Measurements from ENCODE around the gene RORC.

Gene RORC

GRCh38 chr1:151849126-151849525 lies 17.5 kb upstream of the RORC start:
- DNase-seq (ENCODE audit: low read depth in 2 of 2): no peak

- no peak for DNase-seq (ENCODE audit: low read depth in 2 of 2)
These were observed 16.4 kb upstream of the RORC start for GRCh38 chr1:151847867-151848596.

- DNase-seq (ENCODE audit: low read depth in 2 of 2): no peak
These were observed 15.2 kb upstream of the RORC start for GRCh38 chr1:151846686-151847237.

GRCh38 chr1:151846062-151846568 lies 14.5 kb upstream of the RORC start:
- no peak for DNase-seq (ENCODE audit: low read depth in 2 of 2)

- DNase-seq (ENCODE audit: low read depth in 2 of 2): no peak
These were observed 11.8 kb upstream of the RORC start for GRCh38 chr1:151843398-151843797.

- DNase-seq (ENCODE audit: low read depth in 2 of 2): no peak
These were observed 9.5 kb upstream of the RORC start for GRCh38 chr1:151841141-151841540.

GRCh38 chr1:151840421-151840820 lies 8.8 kb upstream of the RORC start:
- no peak for DNase-seq (ENCODE audit: low read depth in 2 of 2)

GRCh38 chr1:151839457-151840403 lies 8.1 kb upstream of the RORC start, which contains the start of gene C2CD4D:
TSS of gene C2CD4D (minus strand) at chr1:151839820. CDS start at chr1:151838989, 831 bp downstream.
- peak; percentile 55 to 61 for DNase-seq (ENCODE audit: low read depth in 2 of 2)

GRCh38 chr1:151839082-151839412 lies 7.4 kb upstream of the RORC start:
- DNase-seq (ENCODE audit: low read depth in 2 of 2): no peak

- no peak for DNase-seq (ENCODE audit: low read depth in 2 of 2)
These were observed 6.8 kb upstream of the RORC start for GRCh38 chr1:151838222-151839081.

- DNase-seq (ENCODE audit: low read depth in 2 of 2): no peak
These were observed 6.3 kb upstream of the RORC start for GRCh38 chr1:151837884-151838221.

GRCh38 chr1:151837197-151837596 lies 5.6 kb upstream of the RORC start:
- no peak for DNase-seq (ENCODE audit: low read depth in 2 of 2)

GRCh38 chr1:151835596-151835995 lies 4.0 kb upstream of the RORC start:
- DNase-seq (ENCODE audit: low read depth in 2 of 2): no peak

- no peak for DNase-seq (ENCODE audit: low read depth in 2 of 2)
These were observed 2.6 kb upstream of the RORC start for GRCh38 chr1:151834239-151834638.

- DNase-seq (ENCODE audit: low read depth in 2 of 2): no peak
These were observed 1.7 kb upstream of the RORC start for GRCh38 chr1:151833172-151833900.

GRCh38 chr1:151832318-151832980 lies 847 bp upstream of the RORC start:
- no peak for DNase-seq (ENCODE audit: low read depth in 2 of 2)

- no peak for DNase-seq (ENCODE audit: low read depth in 2 of 2)
These were observed 378 bp downstream of the RORC start for GRCh38 chr1:151831256-151831591.

GRCh38 chr1:151830055-151830454 lies 1.5 kb downstream of the RORC start:
- no peak for DNase-seq (ENCODE audit: low read depth in 2 of 2)

GRCh38 chr1:151829352-151830046 lies 2.1 kb downstream of the RORC start:
- no peak for DNase-seq (ENCODE audit: low read depth in 2 of 2)

- DNase-seq (ENCODE audit: low read depth in 2 of 2): no peak
These were observed 2.7 kb downstream of the RORC start for GRCh38 chr1:151828921-151829320.

Measured in stimulated activated CD4-positive, alpha-beta T cell treated with anti-CD3 and anti-CD28 coated beads, Interleukin-1b, Interleukin-23, amount 100 ng/mL, for 4 hours (primary cell).